Activated CD4-positive, alpha-beta T cell treated with anti-CD3 and anti-CD28 coated beads for 48 hours (primary cell): ENCODE data around the gene MLH3.
A peak's percentile ranks its signal among the peaks of the same experiment; 100 is the strongest.
"Not testable (repeated sequence)": the region's sequence is repeated elsewhere in the genome, so short reads cannot be mapped to it uniquely, and the experiment has no call there.

Experiments
- DNase-seq: peaks from one replicate; pipeline ENCODE4 v3.0.0-alpha.2; 2020

The MLH3 gene

DNA sequence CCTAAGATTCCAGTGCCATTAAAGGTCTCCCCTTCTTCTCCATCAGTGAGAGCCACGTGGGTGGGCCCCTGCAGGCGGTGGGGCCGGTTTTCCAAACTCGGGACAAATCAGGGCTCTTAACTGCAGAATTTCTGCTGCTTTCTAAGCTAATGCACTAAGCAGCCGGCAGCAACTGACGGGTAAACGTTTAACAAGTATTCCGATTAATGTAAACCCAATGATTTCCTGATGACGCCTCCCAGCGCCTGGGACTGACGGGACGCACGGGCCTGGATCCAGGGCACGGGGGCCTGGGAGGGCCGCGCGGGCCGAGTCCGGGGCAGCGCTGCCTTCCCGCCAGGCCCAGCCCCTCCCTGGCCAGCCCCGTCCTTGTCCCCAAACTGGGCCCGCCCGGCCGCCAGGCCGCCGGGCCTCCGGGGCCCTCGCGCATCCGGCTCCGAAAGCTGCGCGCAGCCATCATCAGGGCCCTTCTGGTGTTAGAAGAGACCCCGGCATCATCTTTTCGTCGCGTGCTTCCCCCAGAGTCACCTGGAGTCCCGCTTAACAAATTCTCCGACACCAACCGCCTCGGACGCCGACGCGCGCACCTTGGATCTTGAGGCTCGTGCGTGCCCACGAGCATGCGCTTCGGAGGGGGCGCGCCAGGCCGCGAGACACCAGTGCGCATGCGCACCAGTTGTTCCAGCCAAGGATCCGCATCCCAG, at the start of gene MLH3:
Gene MLH3 (minus strand): TSS at position 616 of the 704 bp plus-strand sequence. CDS start 1,812 bp downstream, outside the sequence.
- peak; percentile 85 for DNase-seq

DNA sequence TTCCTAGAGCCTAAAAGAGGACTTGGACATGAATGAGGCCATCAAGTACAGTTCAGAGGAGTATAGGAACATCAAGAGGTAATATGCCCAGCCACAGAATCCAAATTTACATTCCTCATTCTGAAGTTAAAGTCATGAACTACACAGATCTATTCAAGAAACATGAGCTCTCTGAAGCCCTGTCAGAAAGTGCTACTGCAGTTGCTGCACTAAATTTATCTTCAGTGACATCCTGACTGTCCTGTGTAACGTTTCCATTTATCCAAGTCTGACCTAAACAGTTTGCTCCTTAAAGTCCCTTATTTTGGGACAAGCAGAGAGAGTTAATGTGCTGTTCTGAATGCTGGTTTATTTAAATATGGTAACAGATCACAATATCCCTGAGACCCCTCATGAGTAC, 47.4 kb upstream of the MLH3 start:
- DNase-seq, result no peak

GRCh38 chr14:75098212-75098611, 46.9 kb upstream of the MLH3 start:
- no peak for DNase-seq

GRCh38 chr14:75096959-75097358, 45.7 kb upstream of the MLH3 start:
- no peak for DNase-seq

DNA sequence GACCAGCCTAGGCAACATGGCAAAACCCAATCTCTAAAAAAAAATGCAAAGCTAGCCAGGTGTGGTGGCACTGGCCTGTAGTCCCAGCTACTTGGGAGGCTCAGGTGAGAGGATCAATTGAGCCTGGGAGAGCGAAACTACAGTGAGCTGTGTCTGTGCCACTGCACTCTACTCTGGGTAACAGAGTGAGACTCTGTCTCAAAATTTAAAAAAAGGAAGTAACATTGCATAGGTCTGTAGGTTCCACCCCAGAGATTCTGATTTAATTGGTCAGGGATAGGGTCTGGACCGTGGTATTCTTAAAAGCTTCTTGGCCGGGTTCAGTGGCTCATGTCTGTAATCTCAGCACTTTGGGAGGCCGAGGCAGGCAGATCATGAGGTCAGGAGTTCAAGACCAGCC, 44.4 kb upstream of the MLH3 start:
- no peak for DNase-seq

GRCh38 chr14:75094896-75095295, 43.6 kb upstream of the MLH3 start:
- no peak for DNase-seq

DNA sequence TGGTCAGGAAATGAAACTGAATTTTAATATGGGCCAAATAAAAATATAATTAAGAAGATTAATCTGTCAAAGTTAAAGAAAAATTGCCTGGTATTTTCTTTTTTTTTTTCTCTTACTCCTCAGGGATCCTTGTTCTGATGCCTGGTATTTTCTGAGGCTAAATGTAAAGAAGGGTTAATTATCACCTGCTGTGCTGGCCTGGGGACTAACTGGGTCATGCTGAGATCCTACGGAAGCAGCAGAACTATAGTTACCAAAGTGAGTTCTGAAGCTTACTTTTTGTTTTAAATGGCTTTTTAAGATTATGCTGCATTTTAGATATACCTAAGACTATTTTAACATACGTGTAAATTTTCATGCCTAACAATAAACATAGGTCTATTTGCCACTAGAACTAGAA, 41.4 kb upstream of the MLH3 start:
- no peak for DNase-seq

GRCh38 chr14:75091251-75091650, 40.0 kb upstream of the MLH3 start:
- no peak for DNase-seq

GRCh38 chr14:75090353-75090752, 39.1 kb upstream of the MLH3 start:
- DNase-seq, result no peak

DNA sequence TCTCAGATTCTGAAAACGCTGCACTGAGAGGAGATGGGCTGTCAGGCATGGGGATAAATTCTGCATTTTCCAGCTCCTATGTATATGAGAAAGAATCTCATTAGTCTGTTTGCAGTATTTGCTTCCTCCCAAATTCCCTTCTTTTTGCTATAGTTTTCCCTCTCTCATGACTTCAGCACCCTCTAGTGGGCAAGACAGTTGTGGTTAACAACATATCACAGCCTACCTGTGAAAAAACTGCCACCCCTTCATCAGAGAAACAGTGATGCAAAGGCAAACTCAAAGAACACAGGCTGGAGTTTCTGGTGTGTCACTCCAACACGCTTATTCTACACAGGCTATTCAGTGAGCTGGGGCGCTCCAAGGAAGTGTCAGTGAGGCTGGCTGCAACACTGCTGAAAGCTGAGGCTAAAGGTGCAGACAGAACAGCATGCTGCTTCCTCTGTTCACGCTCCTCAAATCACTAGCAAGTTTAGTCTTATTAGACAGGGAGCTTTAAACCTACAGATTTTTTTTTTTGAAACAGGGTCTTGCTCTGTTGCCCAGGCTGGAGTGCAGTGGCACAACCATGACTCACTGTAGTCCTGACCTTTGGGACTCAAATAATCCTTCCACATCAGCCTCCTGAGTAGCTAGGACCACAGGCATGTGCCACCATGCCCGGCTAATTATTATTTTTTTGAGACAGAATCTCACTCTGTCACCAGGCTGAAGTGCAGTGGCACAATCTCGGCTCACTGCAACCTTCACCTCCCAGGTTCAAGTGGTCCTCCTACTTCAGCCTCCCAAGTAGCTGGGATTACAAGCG, 37.5 kb upstream of the MLH3 start:
- DNase-seq, result peak; percentile 40

DNA sequence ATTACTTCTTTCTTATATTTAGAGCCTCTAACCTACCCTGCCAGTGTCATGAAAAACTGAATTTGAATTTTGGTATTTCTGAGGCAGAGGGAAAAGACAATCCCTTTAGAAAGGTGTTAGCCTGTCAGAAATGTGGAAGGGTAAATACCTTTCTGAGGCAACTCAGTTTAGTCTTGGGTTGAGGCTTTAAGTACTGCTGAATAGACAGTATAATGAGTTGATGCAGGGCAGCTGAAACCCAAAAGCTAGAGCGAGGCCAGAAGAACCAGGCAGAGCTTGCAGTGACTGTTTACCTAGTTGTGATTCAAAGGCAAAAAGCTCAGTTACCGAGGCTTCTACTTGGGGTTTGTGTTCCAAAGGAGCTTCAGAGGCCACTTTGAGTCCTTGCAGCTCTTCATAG, 36.9 kb upstream of the MLH3 start:
- no peak for DNase-seq

- no peak for DNase-seq
These were observed 33.2 kb upstream of the MLH3 start for GRCh38 chr14:75084513-75084912.

GRCh38 chr14:75083271-75083670, 32.0 kb upstream of the MLH3 start:
- DNase-seq, result no peak

GRCh38 chr14:75081660-75082229, 30.5 kb upstream of the MLH3 start:
- no peak for DNase-seq

GRCh38 chr14:75079521-75079920, 28.3 kb upstream of the MLH3 start:
- DNase-seq, result no peak

DNA sequence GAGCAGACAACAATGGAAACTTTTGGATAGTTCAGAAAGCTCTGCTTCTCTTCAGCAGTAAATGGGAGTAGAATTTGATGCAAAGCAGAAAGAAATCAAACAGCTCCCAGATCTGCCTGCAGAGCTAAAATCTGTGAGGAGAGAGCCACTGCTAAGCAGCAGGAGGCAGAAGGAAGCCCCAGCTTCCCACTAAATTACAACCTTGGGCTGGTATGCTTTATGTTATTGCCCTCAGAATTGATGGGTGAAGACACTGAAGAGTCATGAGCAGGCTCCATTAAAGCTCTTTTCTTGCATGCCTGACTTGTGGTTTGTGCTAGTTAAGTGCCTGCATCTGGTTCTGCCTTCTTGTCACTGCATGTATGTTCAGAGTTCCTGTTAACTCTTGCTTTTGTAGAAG, 26.5 kb upstream of the MLH3 start:
- no peak for DNase-seq

- no peak for DNase-seq
These were observed 19.1 kb upstream of the MLH3 start for GRCh38 chr14:75070383-75070782.

DNA sequence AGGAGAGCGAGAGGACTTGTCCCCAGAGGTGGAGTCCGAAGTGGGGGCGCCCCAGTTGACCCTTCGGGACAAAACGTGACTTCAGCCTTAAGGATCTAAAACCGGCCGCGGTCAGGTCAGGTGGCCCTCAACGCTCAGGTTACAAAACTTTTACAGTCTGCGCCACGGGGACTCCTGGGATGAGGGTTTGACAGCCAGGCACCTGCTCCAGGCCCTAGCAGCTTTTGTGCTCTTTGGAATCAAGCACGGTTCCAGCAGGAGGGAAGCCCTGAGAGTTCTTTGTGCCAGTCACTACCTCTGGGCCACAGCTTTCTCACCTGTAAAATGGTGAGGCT, 18.5 kb upstream of the MLH3 start:
- DNase-seq, result no peak

DNA sequence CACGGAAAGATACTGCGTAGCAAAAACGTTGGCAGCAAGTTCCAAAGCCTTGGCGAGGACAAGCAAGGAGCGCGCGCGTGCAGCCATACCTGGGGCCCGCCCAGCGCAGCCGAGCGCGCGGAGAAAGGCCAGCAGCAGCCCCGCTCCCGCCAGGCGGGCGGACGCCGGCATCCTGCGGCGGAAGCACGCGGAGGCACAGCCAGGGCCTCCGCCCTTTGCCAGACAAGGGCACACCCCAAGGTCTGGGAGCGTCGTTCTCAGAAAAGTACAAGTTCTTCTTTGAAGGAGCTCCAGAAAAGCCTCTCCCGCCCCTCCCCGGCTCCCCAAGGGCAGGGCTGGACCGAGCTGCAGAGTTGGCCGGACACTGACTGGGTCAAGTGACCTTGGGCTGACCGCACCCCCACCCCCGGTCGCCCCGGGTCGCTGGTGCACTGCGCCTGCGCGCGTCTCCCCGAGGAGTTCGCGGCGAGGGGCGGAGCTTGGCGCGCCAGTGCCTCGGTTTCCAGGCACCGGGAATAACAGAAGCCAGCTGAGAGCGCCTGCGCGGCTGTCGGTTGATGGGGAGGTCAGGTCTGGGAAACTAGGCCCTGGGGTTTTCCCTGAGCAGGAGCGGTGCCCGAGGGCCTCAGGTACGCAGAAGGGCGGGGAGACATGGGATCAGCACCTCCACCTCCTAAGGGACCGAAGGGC, 18.0 kb upstream of the MLH3 start, which contains the start of gene ZC2HC1C:
Gene ZC2HC1C (plus strand): TSS at position 521 of the 690 bp plus-strand sequence. CDS start 933 bp downstream, outside the sequence.
- peak; percentile 75 for DNase-seq

- no peak for DNase-seq
These were observed 17.2 kb upstream of the MLH3 start for GRCh38 chr14:75068294-75069120.

GRCh38 chr14:75067765-75068164, 16.5 kb upstream of the MLH3 start:
- not testable (repeated sequence) for DNase-seq

DNA sequence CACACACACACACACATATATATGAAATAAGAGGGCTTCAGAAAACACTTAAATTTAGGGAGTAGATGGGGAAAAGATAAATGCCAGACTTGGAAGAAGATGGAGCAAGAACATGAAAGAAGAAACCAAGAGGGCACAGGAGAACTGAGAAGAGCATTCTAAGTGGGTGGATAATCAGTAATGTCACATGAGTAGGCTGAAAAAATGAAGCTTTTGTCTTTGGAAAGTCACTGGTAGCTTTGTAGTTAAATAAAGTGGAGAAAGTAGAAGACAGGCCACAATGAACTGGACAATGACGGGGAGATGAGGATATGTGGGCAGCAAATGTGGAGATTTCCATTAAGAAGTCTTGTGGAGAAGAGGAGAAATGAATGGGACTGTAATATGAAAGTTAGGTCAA, 15.9 kb upstream of the MLH3 start:
- DNase-seq, result no peak

DNA sequence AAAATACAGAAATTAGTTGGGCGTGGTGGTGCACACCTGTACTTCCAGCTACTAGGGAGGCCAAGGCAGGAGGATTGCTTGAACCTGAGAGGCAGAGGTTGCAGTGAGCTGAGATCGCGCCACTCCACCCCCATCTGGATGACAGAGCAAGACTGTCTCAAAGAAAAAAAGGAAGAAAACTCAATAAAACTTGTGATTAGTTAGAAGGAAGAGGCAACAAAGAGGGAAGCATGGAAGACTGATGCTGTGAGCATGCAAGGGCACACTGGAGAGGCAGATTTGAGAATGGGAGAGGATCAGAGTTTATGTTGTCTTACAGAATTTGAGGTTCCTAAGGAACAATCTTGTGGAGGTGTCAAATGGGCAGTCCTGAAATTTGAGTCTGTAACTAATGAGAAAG, 15.4 kb upstream of the MLH3 start:
- DNase-seq, result no peak
